Measurements from ENCODE around the gene CYB561D2. TPM values are rescaled to one million over a fixed set of nuclear protein-coding genes. Genes with fewer than 3 reads are reported as not detected.
A peak's percentile ranks its signal among the peaks of the same experiment; 100 is the strongest.

CYB561D2 gene
- total RNA-seq, 2 donors from 2014 or later = 30.9 to 46.2 TPM

GRCh38 chr3:50322115-50322385 lies 28.6 kb upstream of the CYB561D2 start:
- peaks cover 36% of the 10 kb centered on the region for H3K4me1 ChIP-seq

DNA sequence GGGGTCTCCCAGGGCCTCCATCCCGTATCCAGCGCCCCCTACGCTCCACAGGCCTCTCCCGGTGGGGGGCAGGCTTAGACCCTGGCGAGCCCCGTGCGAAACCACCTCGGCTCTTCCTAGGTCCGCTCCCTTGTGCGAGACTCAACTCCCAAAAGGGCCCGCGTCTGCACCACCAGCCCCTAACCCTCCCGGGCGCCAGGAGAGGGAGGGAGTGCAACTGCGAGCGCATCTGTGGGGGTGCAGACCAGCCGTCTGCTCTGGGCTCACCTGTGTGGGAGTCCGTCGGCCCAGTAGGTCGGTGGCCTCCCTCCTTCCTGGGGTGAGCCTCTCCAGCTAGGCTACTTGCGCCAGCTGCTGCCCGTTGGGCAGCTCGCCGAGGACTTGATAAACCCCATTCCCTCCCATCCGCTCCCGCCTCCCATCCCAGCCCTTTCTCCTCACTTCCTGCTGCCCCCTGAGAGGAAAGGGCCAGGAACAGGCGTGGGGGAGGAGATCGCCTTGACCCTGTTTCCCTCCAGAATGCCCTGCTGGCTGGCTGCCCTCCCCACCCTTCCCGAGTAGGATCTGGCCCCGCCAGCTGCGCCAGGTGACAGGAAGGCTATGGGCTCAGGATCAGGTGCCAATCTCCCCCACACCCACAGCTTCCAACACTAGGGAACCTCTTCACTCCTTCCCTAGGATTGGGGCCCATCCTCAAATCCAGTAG lies 28.1 kb upstream of the CYB561D2 start, which contains the start of gene HYAL2:
Gene HYAL2 (minus strand): TSS at position 360 of the 706 bp plus-strand sequence. CDS start 2,256 bp downstream, outside the sequence.
- H3K27ac ChIP-seq = peak within 1 kb of the TSS; percentile 81
- no peaks in the 10 kb centered on the region for H3K27me3 ChIP-seq
- H3K9ac ChIP-seq (ENCODE audit: low read depth in 2 of 2, low read length in 2 of 2) = peak within 1 kb of the TSS; percentile 72 to 91
- DNase-seq = peak; percentile 50
- no peaks in the 10 kb centered on the region for H3K36me3 ChIP-seq
- TF ChIP-seq, protein P1, sequence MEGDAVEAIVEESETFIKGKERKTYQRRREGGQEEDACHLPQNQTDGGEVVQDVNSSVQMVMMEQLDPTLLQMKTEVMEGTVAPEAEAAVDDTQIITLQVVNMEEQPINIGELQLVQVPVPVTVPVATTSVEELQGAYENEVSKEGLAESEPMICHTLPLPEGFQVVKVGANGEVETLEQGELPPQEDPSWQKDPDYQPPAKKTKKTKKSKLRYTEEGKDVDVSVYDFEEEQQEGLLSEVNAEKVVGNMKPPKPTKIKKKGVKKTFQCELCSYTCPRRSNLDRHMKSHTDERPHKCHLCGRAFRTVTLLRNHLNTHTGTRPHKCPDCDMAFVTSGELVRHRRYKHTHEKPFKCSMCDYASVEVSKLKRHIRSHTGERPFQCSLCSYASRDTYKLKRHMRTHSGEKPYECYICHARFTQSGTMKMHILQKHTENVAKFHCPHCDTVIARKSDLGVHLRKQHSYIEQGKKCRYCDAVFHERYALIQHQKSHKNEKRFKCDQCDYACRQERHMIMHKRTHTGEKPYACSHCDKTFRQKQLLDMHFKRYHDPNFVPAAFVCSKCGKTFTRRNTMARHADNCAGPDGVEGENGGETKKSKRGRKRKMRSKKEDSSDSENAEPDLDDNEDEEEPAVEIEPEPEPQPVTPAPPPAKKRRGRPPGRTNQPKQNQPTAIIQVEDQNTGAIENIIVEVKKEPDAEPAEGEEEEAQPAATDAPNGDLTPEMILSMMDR (IDR thresholded peaks at IDR 0.05) = no peak
- H3K9me3 ChIP-seq = no peaks in the 10 kb centered on the region
- H3K4me1 ChIP-seq = peaks cover 34% of the 10 kb centered on the region
- intact Hi-C loops (cut with DNase I) = loop anchor here (10.0 kb wide), 1 partner anchor 48 kb away; the partner anchor contains the start of gene LSMEM2
- H3K4me3 ChIP-seq = peak within 1 kb of the TSS; percentile 66

More at GRCh38 chr3:50322115-50322385, 28.6 kb upstream of the CYB561D2 start:
- Histone ChIP-seq H3K27ac (peak overlapping the region; percentile 81), H3K4me3 (peak overlapping the region; percentile 66), H3K36me3 (no peaks in the 10 kb centered on the region), H3K27me3 (no peaks in the 10 kb centered on the region), H3K9me3 (no peaks in the 10 kb centered on the region), H3K9ac (ENCODE audit: low read depth in 2 of 2, low read length in 2 of 2) (peak overlapping the region; percentile 70 to 91)
- no peak for DNase-seq
- intact Hi-C loops (cut with DNase I) = loop anchor here (10.0 kb wide), 1 partner anchor 47 kb away; the partner anchor contains the start of gene LSMEM2
- TF ChIP-seq, protein P1 (IDR thresholded peaks at IDR 0.05) = no peak

DNA sequence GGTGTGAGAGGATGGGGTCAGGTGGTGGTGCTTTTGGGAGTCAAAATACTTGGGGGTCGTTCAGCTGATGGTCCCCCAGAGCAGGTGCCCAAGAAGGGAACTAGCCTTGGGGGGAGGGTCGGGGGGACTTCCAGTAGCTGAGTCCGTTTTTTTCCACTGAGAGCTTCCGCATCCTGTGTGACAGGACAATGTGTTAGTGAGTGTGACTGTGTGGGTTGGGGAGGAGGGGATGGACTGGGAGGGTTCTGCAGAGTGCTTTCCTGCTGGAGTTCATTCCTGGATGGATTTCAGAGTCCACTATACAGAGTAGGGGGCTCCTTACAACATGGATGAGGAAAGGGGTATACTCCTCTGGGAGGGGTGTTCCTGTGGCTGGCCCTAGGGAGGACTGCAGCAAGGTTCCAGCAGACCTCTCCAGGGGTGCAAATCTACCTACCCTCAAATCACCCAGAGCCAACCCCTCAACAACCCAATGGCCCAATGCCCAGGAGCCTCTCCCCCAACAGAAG lies 27.5 kb upstream of the CYB561D2 start:
- no peak for DNase-seq
- no peaks in the 10 kb centered on the region for H3K9me3 ChIP-seq
- H3K27ac ChIP-seq = peak overlapping the region; percentile 81
- intact Hi-C loops (cut with DNase I) = loop anchor here (10.0 kb wide), 1 partner anchor 48 kb away; the partner anchor contains the start of gene LSMEM2
- peak overlapping the region in 1 of 2 donors; percentile 91 for H3K9ac ChIP-seq (ENCODE audit: low read depth in 2 of 2, low read length in 2 of 2)
- TF ChIP-seq, protein P1 (IDR thresholded peaks at IDR 0.05) = no peak
- peaks cover 28% of the 10 kb centered on the region for H3K4me1 ChIP-seq
- no peaks in the 10 kb centered on the region for H3K36me3 ChIP-seq
- H3K27me3 ChIP-seq = no peaks in the 10 kb centered on the region
- H3K4me3 ChIP-seq = no peak overlapping the region

GRCh38 chr3:50323614-50324199 lies 27.0 kb upstream of the CYB561D2 start:
- H3K36me3 ChIP-seq = no peaks in the 10 kb centered on the region
- peaks cover 27% of the 10 kb centered on the region for H3K4me1 ChIP-seq
- no peak overlapping the region for H3K27ac ChIP-seq
- H3K4me3 ChIP-seq = no peak overlapping the region
- no peaks in the 10 kb centered on the region for H3K27me3 ChIP-seq
- intact Hi-C loops (cut with DNase I) = loop anchor here (10.0 kb wide), 1 partner anchor 49 kb away; the partner anchor contains the start of gene LSMEM2
- H3K9ac ChIP-seq (ENCODE audit: low read depth in 2 of 2, low read length in 2 of 2) = peak overlapping the region in 1 of 2 donors; percentile 44
- H3K9me3 ChIP-seq = no peaks in the 10 kb centered on the region
- TF ChIP-seq, protein P1 (IDR thresholded peaks at IDR 0.05) = no peak
- no peak for DNase-seq

DNA sequence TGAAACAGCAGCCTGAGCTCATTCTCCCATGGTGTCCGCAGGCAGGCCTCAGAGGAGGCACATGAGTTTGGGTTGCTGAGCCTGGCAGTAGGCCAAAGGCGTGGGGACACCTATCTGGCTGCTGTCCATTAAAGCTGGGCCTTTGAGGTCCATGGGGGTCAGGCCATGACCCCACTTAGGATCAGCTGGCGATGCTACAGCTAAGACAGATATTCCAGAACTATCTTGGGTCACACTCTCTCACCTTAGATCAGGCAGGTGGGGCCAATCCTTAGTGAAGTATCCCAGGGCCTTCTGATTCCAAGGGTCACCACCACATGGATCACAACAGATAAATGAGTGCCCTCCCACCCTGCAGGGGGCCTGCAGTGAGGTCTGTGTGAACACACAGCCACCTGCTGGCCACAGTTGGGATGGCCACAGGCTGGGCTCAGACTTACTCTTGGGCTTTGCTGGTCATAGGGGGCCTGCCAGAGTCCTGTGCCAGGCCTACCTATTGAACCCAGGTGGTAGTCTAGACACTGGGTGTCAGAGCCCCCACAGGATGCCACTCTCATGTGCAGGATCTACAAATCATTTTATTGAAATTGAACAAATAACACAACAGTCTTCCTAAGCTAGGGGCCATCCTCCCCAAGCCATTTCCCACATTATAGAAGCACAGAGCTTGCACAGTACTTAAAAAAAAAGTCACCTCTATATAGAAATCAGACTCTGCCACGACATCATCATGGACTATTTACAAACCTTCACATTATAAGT lies 26.1 kb upstream of the CYB561D2 start:
- TF ChIP-seq, protein P1 (IDR thresholded peaks at IDR 0.05) = peak; percentile 81
- intact Hi-C loops (cut with DNase I) = loop anchor here (10.0 kb wide), 1 partner anchor 50 kb away; the partner anchor contains the start of gene LSMEM2
- Histone ChIP-seq H3K9ac (ENCODE audit: low read depth in 2 of 2, low read length in 2 of 2) (peak overlapping the region in 1 of 2 donors; percentile 44), H3K9me3 (no peaks in the 10 kb centered on the region), H3K27me3 (no peaks in the 10 kb centered on the region), H3K36me3 (no peaks in the 10 kb centered on the region), H3K27ac (no peak overlapping the region), H3K4me1 (peaks cover 23% of the 10 kb centered on the region), H3K4me3 (no peak overlapping the region)
- no peak for DNase-seq
